Activated CD4-positive, alpha-beta T cell treated with anti-CD3 and anti-CD28 coated beads, Interleukin-2, amount 50 U/mL, for 1 hour (primary cell): Measurements from ENCODE around the gene ZNF580.

Experiments used
- DNase-seq: peaks from one replicate; pipeline ENCODE4 v3.0.0-alpha.2; 2020

ZNF580 gene

DNA sequence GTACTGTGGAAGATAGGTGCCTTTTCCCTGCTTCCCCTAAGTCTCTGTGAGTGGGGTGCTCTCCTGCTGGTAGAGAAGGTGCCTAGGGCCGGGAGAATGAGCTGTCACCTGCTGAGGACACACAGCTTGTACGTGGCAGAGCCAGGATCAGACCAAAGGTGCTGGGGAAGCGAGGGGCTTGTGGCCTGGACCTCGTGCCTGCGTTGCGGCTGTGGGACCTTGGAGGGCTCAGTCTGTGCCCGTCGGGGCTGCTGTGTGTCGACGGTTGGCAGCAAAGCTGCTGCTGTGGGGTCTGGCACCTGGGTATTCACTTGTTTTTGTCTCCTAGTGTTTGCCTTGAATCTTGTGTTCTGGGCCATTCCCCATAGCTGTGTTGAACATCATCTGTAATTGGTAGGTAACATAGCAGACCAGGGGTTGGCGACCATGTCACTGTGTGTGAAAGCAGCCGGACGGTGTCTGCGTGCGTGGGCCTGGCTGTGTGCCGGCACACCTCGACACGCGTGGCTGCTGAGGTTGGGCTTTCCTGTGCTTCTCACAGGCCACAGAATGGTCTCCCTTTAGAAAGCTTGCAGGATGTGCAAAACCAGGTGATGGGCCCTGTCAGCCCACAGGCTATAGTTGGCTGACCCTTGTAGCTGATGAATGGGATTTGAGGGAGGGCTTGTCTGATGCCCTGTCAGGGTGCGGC is 23.2 kb downstream of the ZNF580 start:
- no peak for DNase-seq

DNA sequence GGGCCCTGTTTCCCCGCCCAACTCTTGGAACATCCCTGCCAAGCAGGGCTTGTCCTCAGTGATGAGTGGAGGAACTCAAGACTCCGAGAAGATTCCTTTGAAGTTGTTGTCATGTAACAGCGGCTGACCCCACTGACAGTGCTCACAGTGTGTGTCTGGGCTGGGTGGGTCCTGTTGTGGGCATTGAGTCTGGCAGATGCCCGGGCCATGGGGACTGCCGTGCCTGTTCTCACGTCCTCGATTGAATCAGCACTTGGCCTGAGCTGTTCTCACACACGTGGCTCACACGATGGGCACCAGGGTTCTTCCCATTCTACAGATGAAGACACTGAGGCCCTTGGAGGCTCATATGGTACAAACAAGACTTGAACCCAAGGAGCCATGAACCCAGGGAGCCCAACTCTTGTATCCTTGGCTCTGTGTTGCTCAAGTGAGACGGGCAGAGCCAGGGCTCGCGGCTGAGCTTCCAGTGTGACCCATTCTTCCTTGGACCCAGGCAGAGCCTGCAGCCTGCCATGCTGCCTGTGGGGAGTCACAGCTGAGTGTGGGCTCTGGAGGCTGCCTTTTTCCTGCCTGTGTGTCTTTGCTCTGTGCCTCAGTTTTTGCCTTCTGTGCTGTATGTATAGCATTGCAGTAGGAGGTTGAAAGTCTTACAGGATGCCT is 25.7 kb downstream of the ZNF580 start:
- no peak for DNase-seq

DNA sequence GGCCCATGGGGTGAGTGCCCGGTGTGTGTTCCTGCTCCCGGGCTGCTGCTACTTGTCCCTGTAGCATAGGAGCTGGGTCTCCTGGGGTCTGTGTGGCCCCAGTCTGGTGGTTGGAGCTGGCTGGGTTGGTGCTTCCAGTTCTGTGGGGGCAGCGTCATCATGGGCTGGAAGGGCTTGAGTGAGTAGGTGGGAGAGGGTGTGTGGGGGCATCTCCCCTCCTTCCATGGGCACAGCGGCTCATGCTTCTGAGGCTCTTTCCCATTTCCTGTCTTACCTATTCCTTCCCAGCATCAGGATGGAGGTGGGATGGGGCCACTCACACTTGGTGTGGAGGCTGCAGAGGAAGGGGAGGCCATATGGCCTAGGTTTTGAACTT is 26.2 kb downstream of the ZNF580 start:
- DNase-seq, result no peak

DNA sequence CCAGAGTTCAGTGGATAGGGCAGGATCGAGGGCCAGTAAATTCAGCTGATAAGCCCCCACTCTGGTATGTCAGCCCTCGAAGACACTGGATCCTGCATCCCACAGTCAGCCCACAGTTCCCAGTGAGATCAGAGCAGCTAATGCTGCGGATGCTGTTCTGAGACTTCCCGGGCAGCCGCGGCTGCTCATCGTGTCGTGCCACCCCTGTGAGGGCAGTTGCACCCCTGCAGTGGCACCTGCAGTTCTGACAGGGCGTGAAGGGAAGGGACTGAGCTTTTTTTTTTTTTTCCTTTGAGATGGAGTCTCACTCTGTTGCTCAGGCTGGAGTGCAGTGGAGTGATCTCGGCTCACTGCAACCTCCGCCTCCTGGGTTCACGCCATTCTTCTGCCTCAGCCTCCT is 26.7 kb downstream of the ZNF580 start:
- DNase-seq, result no peak

DNA sequence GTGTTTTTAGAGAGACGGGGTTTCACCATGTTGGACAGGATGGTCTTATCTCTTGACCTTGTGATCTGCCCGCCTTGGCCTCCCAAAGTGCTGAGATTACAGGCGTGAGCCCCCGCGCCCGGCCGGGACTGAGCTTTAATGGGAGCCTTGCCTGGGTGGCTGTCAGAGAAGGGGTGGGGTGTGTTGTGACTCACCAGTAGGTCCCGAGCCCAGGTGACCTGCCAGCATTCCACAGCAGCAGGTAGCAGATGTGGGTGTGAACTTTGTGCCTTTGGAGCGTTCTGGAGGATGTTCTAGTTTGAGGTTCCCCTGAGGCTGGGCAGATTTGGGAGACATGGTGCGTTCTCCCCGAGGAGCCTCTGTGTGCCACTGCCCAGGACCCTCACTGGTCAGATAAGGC is 27.2 kb downstream of the ZNF580 start:
- DNase-seq, result no peak

GRCh38 chr19:55668603-55669348 is 28.0 kb downstream of the ZNF580 start:
- DNase-seq, result no peak

DNA sequence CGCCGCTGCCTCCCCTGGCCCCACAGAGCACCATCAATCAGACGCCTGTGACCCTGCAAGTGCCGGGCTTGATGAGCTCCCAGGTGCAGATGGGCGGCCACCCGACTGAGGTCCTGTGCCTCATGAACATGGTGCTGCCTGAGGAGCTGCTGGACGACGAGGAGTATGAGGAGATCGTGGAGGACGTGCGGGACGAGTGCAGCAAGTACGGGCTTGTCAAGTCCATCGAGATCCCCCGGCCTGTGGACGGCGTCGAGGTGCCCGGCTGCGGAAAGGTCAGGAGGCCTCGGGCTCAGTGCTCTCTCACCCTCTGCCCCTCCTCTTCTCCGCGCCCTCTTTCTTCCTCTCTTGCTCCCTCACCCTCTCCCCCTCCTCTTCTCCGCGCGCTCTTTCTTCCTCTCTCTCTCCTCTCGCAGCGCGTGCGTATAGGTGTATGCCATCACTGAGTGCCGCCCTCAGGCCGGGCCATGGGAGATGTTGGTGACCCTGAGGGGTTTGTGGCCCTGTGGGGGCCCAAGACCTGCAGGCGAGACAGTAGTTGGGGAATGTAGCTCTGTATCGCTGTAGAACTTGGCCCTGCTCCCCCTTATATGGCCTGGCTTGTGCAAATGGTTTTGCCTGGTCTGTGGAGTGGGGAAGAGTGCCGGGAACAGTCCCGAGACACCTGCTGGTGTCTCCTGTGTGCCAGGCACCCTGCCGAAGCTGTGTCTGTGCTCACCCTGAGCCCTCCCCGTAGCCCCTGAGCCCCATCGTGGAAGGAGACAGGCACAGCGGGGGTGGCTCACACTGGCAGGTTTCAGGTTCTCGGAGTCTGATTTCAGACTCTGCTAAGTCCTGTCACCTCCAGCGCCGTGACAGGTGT is 28.8 kb downstream of the ZNF580 start:
- no peak for DNase-seq

GRCh38 chr19:55670280-55671053 is 29.7 kb downstream of the ZNF580 start:
- DNase-seq, result no peak

DNA sequence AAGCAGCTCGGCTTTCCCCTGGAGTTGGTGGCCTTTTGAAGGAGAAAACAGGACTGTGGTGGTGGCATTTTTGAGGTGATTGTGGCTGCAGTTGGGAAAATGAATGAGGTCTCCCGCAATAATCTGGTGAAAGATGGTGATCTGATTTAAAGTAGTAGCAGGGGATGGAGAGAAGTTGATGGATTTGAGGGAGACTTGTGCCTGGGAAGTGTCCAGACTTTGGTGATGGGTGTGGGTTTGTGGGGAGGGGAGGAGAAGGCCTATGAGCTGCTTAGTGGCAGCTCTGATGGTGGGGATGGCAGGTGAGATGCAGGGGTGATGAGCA is 30.2 kb downstream of the ZNF580 start:
- DNase-seq, result no peak

DNA sequence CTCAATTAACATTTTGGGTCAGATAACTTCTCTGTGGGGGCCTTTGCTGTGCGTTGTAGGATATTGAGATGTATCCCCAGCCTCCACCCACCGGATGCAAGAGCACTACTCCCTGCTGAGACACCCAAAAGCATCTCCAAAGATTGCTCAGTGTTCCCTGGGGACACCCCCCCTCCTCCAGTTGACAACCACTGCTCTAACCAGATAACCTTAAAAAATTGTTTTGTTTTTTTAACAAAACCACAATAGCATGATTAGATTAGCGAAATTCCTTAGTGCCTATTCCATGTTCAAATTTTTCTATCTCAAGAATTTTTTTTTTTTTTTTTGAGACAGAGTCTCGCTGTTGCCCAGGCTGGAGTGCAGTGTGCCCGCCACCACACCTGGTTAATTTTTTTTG is 31.6 kb downstream of the ZNF580 start:
- DNase-seq, result no peak

DNA sequence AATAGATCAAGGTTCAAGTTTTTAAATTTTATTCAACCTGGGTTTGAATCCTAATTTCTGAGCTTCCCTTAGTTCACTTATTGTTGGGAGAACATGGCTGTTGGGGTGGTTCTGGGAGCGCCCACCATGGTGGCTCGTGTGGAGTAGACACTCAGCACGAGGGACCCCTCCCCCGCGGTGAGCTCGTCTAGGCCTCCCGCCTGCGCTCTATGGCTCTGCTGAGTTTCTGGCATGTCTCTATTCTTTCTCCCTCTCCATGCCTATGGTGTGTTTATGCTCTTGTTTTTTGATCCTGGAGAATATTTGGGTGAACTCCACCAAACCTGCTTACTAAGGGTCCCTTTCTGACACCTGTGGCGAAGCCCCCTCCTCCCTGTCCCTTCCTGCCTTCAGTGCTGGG is 32.7 kb downstream of the ZNF580 start:
- DNase-seq, result no peak

GRCh38 chr19:55673889-55674288 is 33.1 kb downstream of the ZNF580 start:
- no peak for DNase-seq

DNA sequence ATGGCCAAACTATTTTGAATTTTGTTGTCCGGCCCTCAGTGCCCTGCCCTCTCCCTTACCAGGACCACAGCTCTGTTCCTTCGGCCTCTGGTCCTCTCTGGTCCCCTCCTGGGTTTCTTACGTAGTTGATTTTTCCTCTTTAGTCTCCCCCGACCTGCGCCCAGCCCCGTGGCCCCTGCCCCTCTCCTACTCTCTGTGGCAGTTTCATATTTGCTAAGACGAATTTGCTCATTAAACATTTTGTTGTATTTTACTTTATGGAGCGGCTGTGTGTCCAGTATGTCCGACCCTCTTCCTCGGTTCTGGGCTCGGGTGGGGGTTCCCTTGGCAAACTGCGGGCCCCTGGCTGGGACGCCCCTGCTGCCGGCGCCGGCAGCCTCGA is 33.6 kb downstream of the ZNF580 start:
- no peak for DNase-seq

- DNase-seq, result peak; percentile 97
These were observed 34.2 kb downstream of the ZNF580 start, which contains the start of gene EPN1 for GRCh38 chr19:55674841-55675660. TSS of gene EPN1 (plus strand) at chr19:55675226. CDS start at chr19:55678628, 3,402 bp downstream.

GRCh38 chr19:55675661-55676354 is 35.0 kb downstream of the ZNF580 start:
- DNase-seq, result no peak

GRCh38 chr19:55676383-55676782 is 35.6 kb downstream of the ZNF580 start:
- no peak for DNase-seq

DNA sequence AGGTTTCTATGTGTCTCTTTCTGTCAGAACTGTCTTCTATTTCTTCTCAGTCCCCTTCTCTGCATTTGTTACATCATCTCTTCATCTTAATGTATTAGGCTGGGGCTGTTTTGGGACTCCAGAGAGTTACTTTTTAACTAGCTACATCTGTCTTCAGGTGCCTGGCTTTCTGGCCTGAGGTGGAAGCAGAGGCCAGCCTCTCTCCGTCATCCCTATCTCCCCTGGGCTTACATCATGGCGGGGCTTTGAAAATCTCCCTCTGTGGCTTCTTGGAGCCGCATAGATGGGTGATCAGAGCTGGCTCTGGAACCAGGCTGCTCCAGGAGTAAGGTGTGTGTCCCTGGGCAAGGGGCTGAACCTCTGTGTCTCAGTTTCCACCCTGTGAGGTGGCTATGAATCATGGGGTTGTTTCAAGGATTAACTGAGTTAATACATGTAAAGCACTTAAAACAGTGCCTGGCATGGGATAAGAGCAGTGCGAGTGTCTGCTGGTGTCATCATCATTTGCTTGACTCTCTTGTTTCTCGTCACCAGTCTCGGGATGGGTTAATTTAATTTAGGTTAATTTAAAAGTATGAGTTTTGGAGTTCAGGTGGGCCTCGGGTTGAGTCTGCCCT is 36.2 kb downstream of the ZNF580 start:
- DNase-seq, result no peak

DNA sequence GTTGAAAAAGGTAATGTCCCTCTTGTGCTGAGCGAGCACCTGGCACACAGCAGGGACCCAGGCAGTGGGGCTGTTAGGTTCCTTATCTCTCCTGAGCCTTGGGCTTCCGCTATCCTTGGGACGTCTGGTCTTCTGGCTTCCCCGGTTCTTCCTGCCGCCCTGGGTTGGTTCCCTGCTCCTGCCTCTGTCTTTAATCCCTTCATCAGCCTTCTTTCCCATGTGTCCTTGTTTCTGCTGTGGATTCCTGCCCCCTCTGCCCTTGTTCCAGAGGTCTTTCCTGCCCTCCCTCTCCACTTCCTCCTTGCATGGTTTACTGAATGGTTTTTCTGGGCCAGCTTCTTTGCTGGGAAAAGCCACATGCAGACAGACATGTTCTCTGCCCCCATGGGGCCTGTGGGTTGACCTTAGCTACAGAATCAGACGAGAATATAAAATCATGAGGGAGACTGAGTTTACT is 36.8 kb downstream of the ZNF580 start:
- DNase-seq, result no peak

GRCh38 chr19:55678121-55678671 is 37.4 kb downstream of the ZNF580 start:
- DNase-seq, result no peak
